AG04450 (cell line): ENCODE results near the gene ULK2. TPM values are rescaled to one million over a fixed set of nuclear protein-coding genes. Genes with fewer than 3 reads are reported as not detected.

ENCODE experiments used
- CTCF ChIA-PET: fragments of 300-600, 350-600 bp; formaldehyde crosslinking; extraction: SDS; loops from one replicate; lab custom pipeline; 2022; ENCODE audit warnings: antibody characterized with exemption, inconsistent platforms; lab: Charles Lee
- POLR2A ChIA-PET: fragments of 350-600 bp; formaldehyde crosslinking; extraction: SDS; loops from one replicate; lab custom pipeline; 2021; ENCODE audit warnings: antibody characterized with exemption, inconsistent platforms; lab: Yijun Ruan, JAX
- DNase-seq: peaks from one replicate; pipeline ENCODE4 v3.0.0-alpha.2; 2011; ENCODE audit warnings: low read depth, low spot score
- H3K27ac ChIP-seq: one replicate; pipeline ENCODE4 v1.5.1; 2012; ENCODE audit warnings: low read depth, low read length, control low read depth
- H3K27me3 ChIP-seq: one replicate; pipeline ENCODE4 v1.6.0; 2012; ENCODE audit warnings: low read length; ENCODE audit not compliant: control insufficient read depth, insufficient read depth
- H3K4me3 ChIP-seq: 2 replicates; pipeline ENCODE4 v1.5.1; 2011; ENCODE audit warnings: mild to moderate bottlenecking, low read depth, low read length, control low read depth
- H3K9me3 ChIP-seq: 2 replicates; pipeline ENCODE4 v1.5.1; 2012; ENCODE audit warnings: low read length; ENCODE audit not compliant: control insufficient read depth, insufficient read depth
- CTCF ChIP-seq: IDR thresholded peaks from 2 replicates; pipeline ENCODE4 v1.5.1; 2011; ENCODE audit warnings: low read depth, low read length, control low read depth, inconsistent platforms
- polyA plus RNA-seq: library from polyadenylated mRNA; depleted of rRNA; stranded (reverse); fragments of >200 nt; gene quantifications from 2 replicates; pipeline ENCODE4 v1.2.3, GENCODE V29; 2011

ULK2 gene
- polyA plus RNA-seq, 1 experiment, result 33.9 TPM

- DNase-seq, result no peak
- Histone ChIP-seq H3K27ac (no peak overlapping the region), H3K9me3 (peaks cover 6% of the 10 kb centered on the region; the same call in 1 of the 2 replicates), H3K4me3 (no peak overlapping the region), H3K27me3 (peaks cover 27% of the 10 kb centered on the region)
- ChIA-PET POLR2A (no interaction called here), CTCF (interaction anchor here (0.6 to 3.6 kb wide), 2 partner anchors 9 to 61 kb away, joined by 3 to 15 read pairs; no protein-coding TSS in a partner anchor)
- no peak for TF ChIP-seq CTCF
Measured at GRCh38 chr17:19757536-19758180, 110.1 kb downstream of the ULK2 start.

GRCh38 chr17:19756546-19756945 is 111.2 kb downstream of the ULK2 start:
- Histone ChIP-seq H3K27me3 (peaks cover 21% of the 10 kb centered on the region), H3K9me3 (peaks cover 7% of the 10 kb centered on the region; the same call in 1 of the 2 replicates), H3K4me3 (no peak overlapping the region), H3K27ac (no peak overlapping the region)
- ChIA-PET POLR2A (no interaction called here), CTCF (interaction anchor here (0.5 to 3.6 kb wide), 3 partner anchors 10 to 279 kb away, joined by 3 to 15 read pairs (median 3); no protein-coding TSS in a partner anchor)
- no peak for TF ChIP-seq CTCF
- DNase-seq, result no peak

- Histone ChIP-seq H3K27ac (no peak overlapping the region), H3K4me3 (no peak overlapping the region), H3K9me3 (peaks cover 7% of the 10 kb centered on the region; the same call in 1 of the 2 replicates), H3K27me3 (peaks cover 22% of the 10 kb centered on the region)
- ChIA-PET POLR2A (no interaction called here), CTCF (interaction anchor here (0.5 to 3.6 kb wide), 4 partner anchors 10 to 278 kb away, joined by 3 to 15 read pairs (median 9); no protein-coding TSS in a partner anchor)
- TF ChIP-seq CTCF, result no peak
- DNase-seq, result no peak
Measured at GRCh38 chr17:19755821-19756510, 111.8 kb downstream of the ULK2 start.

DNA sequence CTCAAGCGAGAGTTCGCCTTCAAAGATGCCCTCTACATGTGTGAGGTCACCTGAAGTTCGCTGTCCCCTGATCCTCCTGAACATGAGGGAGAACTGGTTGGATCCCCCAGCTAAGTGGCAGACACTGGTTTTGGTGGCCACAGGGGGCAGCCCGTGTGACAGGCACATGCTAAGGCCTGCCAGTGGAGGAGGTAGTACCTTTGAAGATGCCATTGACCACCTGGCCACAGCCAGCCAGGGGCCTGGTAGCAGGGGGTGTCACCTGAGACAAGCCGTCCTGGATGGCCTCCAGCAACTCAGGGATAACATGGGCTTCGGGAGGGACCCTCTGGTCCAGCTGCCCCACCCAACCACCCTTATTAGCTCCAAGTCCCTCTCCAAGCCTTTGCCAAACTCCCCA is 112.3 kb downstream of the ULK2 start:
- ChIA-PET CTCF (interaction anchor here (3.0 to 3.6 kb wide), 2 partner anchors 11 kb away, joined by 15 read pairs; no protein-coding TSS in a partner anchor), POLR2A (no interaction called here)
- no peak for TF ChIP-seq CTCF
- H3K9me3 ChIP-seq, result peaks cover 7% of the 10 kb centered on the region; the same call in 1 of the 2 replicates
- H3K27ac ChIP-seq, result no peak overlapping the region
- H3K4me3 ChIP-seq, result no peak overlapping the region
- H3K27me3 ChIP-seq, result peaks cover 21% of the 10 kb centered on the region
- DNase-seq, result no peak
